Measurements from ENCODE around the gene LRRC40. TPM values are rescaled to one million over a fixed set of nuclear protein-coding genes. Genes with fewer than 3 reads are reported as not detected.

Gene LRRC40

GRCh38 chr1:70103770-70104169 is 101.6 kb downstream of the LRRC40 start:
- Histone ChIP-seq H3K4me3 (ENCODE audit: insufficient read depth in 1 of 2, low read depth in 1 of 2, low read length in 2 of 2) (no peak overlapping the region), H3K9me3 (ENCODE audit: control insufficient read depth, low read length) (no peaks in the 10 kb centered on the region), H3K27me3 (ENCODE audit: control insufficient read depth in 1 of 2, insufficient read depth in 1 of 2, low read length in 2 of 2) (no peaks in the 10 kb centered on the region), H3K4me1 (ENCODE audit: control insufficient read depth, insufficient read depth, low read depth, low read length) (no peaks in the 10 kb centered on the region), H4K91ac (ENCODE audit: low read length) (no peak overlapping the region), H2AFZ (ENCODE audit: low read depth, low read length) (no peak overlapping the region), H3K4ac (ENCODE audit: low read depth in 1 of 2, low read length in 2 of 2) (no peak overlapping the region), H3K4me2 (ENCODE audit: low read length, poor library complexity, severe bottlenecking) (no peak overlapping the region), H3K18ac (ENCODE audit: low read depth in 1 of 2, low read length in 2 of 2) (no peak overlapping the region), H3K36me3 (ENCODE audit: control insufficient read depth in 1 of 2, insufficient read depth in 2 of 2, low read depth in 1 of 2, low read length in 2 of 2) (no peaks in the 10 kb centered on the region), H2AK5ac (ENCODE audit: low read length, severe bottlenecking) (no peak overlapping the region), H3K14ac (ENCODE audit: low read length in 2 of 2) (no peak overlapping the region), H2BK12ac (ENCODE audit: low read length in 2 of 2) (no peak overlapping the region), H3K23ac (ENCODE audit: low read length in 2 of 2) (no peak overlapping the region), H2BK120ac (ENCODE audit: low read depth, low read length) (no peak overlapping the region), H4K8ac (ENCODE audit: low read length) (no peak overlapping the region), H3K27ac (ENCODE audit: low read length, poor library complexity, severe bottlenecking) (no peak overlapping the region), H3K9ac (ENCODE audit: low read length) (no peak overlapping the region), H2BK15ac (ENCODE audit: low read depth, poor library complexity, severe bottlenecking) (no peak overlapping the region), H3K79me1 (replicated peaks; ENCODE audit: low read length, poor library complexity, severe bottlenecking) (no peaks in the 10 kb centered on the region), H2BK5ac (ENCODE audit: low read depth, low read length, poor library complexity, severe bottlenecking) (no peak overlapping the region)
- no peak for DNase-seq
- WGBS = 83% methylated on average over 1 of the region's 1 CpG

- Histone ChIP-seq H3K4me1 (ENCODE audit: control insufficient read depth, insufficient read depth, low read depth, low read length) (no peaks in the 10 kb centered on the region), H3K4me3 (ENCODE audit: insufficient read depth in 1 of 2, low read depth in 1 of 2, low read length in 2 of 2) (no peak overlapping the region), H3K36me3 (ENCODE audit: control insufficient read depth in 1 of 2, insufficient read depth in 2 of 2, low read depth in 1 of 2, low read length in 2 of 2) (no peaks in the 10 kb centered on the region), H3K4me2 (ENCODE audit: low read length, poor library complexity, severe bottlenecking) (no peak overlapping the region), H3K9ac (ENCODE audit: low read length) (no peak overlapping the region), H2BK12ac (ENCODE audit: low read length in 2 of 2) (no peak overlapping the region), H4K8ac (ENCODE audit: low read length) (no peak overlapping the region), H4K91ac (ENCODE audit: low read length) (no peak overlapping the region), H2BK15ac (ENCODE audit: low read depth, poor library complexity, severe bottlenecking) (no peak overlapping the region), H3K9me3 (ENCODE audit: control insufficient read depth, low read length) (no peaks in the 10 kb centered on the region), H2AFZ (ENCODE audit: low read depth, low read length) (no peak overlapping the region), H3K79me1 (replicated peaks; ENCODE audit: low read length, poor library complexity, severe bottlenecking) (no peaks in the 10 kb centered on the region), H2BK120ac (ENCODE audit: low read depth, low read length) (no peak overlapping the region), H2AK5ac (ENCODE audit: low read length, severe bottlenecking) (no peak overlapping the region), H3K27ac (ENCODE audit: low read length, poor library complexity, severe bottlenecking) (no peak overlapping the region), H3K14ac (ENCODE audit: low read length in 2 of 2) (no peak overlapping the region), H2BK5ac (ENCODE audit: low read depth, low read length, poor library complexity, severe bottlenecking) (no peak overlapping the region), H3K27me3 (ENCODE audit: control insufficient read depth in 1 of 2, insufficient read depth in 1 of 2, low read length in 2 of 2) (no peaks in the 10 kb centered on the region), H3K18ac (ENCODE audit: low read depth in 1 of 2, low read length in 2 of 2) (no peak overlapping the region), H3K4ac (ENCODE audit: low read depth in 1 of 2, low read length in 2 of 2) (no peak overlapping the region), H3K23ac (ENCODE audit: low read length in 2 of 2) (no peak overlapping the region)
- no peak for DNase-seq
- WGBS = no CpG with 5 or more reads among the region's 1 CpG
Measured at GRCh38 chr1:70101774-70102173, 103.6 kb downstream of the LRRC40 start.

GRCh38 chr1:70101231-70101630 is 104.1 kb downstream of the LRRC40 start:
- H2AFZ ChIP-seq (ENCODE audit: low read depth, low read length) = no peak overlapping the region
- H3K27ac ChIP-seq (ENCODE audit: low read length, poor library complexity, severe bottlenecking) = no peak overlapping the region
- H3K4ac ChIP-seq (ENCODE audit: low read depth in 1 of 2, low read length in 2 of 2) = no peak overlapping the region
- no peak overlapping the region for H2BK5ac ChIP-seq (ENCODE audit: low read depth, low read length, poor library complexity, severe bottlenecking)
- no peaks in the 10 kb centered on the region for H3K4me1 ChIP-seq (ENCODE audit: control insufficient read depth, insufficient read depth, low read depth, low read length)
- H3K14ac ChIP-seq (ENCODE audit: low read length in 2 of 2) = no peak overlapping the region
- no peaks in the 10 kb centered on the region for H3K79me1 ChIP-seq (replicated peaks; ENCODE audit: low read length, poor library complexity, severe bottlenecking)
- no peak overlapping the region for H2AK5ac ChIP-seq (ENCODE audit: low read length, severe bottlenecking)
- H2BK120ac ChIP-seq (ENCODE audit: low read depth, low read length) = no peak overlapping the region
- H3K18ac ChIP-seq (ENCODE audit: low read depth in 1 of 2, low read length in 2 of 2) = no peak overlapping the region
- H3K9me3 ChIP-seq (ENCODE audit: control insufficient read depth, low read length) = no peaks in the 10 kb centered on the region
- no peaks in the 10 kb centered on the region for H3K36me3 ChIP-seq (ENCODE audit: control insufficient read depth in 1 of 2, insufficient read depth in 2 of 2, low read depth in 1 of 2, low read length in 2 of 2)
- H3K23ac ChIP-seq (ENCODE audit: low read length in 2 of 2) = no peak overlapping the region
- H2BK12ac ChIP-seq (ENCODE audit: low read length in 2 of 2) = no peak overlapping the region
- no peak overlapping the region for H2BK15ac ChIP-seq (ENCODE audit: low read depth, poor library complexity, severe bottlenecking)
- WGBS = no CpG with 5 or more reads among the region's 2 CpGs
- H3K9ac ChIP-seq (ENCODE audit: low read length) = no peak overlapping the region
- H3K4me3 ChIP-seq (ENCODE audit: insufficient read depth in 1 of 2, low read depth in 1 of 2, low read length in 2 of 2) = no peak overlapping the region
- DNase-seq = no peak
- H4K8ac ChIP-seq (ENCODE audit: low read length) = no peak overlapping the region
- H3K27me3 ChIP-seq (ENCODE audit: control insufficient read depth in 1 of 2, insufficient read depth in 1 of 2, low read length in 2 of 2) = no peaks in the 10 kb centered on the region
- H3K4me2 ChIP-seq (ENCODE audit: low read length, poor library complexity, severe bottlenecking) = no peak overlapping the region
- H4K91ac ChIP-seq (ENCODE audit: low read length) = no peak overlapping the region

Small RNA genes within 50 kb of the gene (small RNA-seq; reads per million reads assigned to genes)
- not detected for gene RN7SL242P (ENCODE audit: low read depth)
